HepG2 (cell line): ENCODE results near the gene MAST1. TPM values are rescaled to one million over a fixed set of nuclear protein-coding genes. Genes with fewer than 3 reads are reported as not detected.

ENCODE experiments used
- FIP1L1 ChIP-seq: fragments of 200-400 bp; formaldehyde crosslinking; IDR thresholded peaks from 2 replicates; pipeline ENCODE4 v1.6.1; 2018; ENCODE audit warnings: low read depth, mild to moderate bottlenecking, low read length, moderate library complexity, borderline replicate concordance; ENCODE audit not compliant: insufficient read depth
- HCFC1 ChIP-seq: fragments of 150-350 bp; IDR thresholded peaks from 2 replicates; pipeline ENCODE4 v1.6.1; 2014; ENCODE audit warnings: low read depth, low read length
- IRF9 ChIP-seq: sonication (generic); formaldehyde crosslinking; IDR thresholded peaks from 2 replicates; pipeline ENCODE4 v1.8.0; 2022; ENCODE audit warnings: missing genetic modification reagents, mild to moderate bottlenecking, borderline replicate concordance
- KIAA2018 ChIP-seq: sonication (generic); formaldehyde crosslinking; IDR thresholded peaks from 2 replicates; pipeline ENCODE4 v1.5.0; 2020; ENCODE audit warnings: mild to moderate bottlenecking, missing genetic modification reagents, borderline replicate concordance
- MEIS1 ChIP-seq: sonication (generic); formaldehyde crosslinking; IDR thresholded peaks from 2 replicates; pipeline ENCODE4 v1.9.0; 2021; ENCODE audit warnings: mild to moderate bottlenecking, missing genetic modification reagents, moderate library complexity, borderline replicate concordance
- MLXIP ChIP-seq: sonication (generic); formaldehyde crosslinking; IDR thresholded peaks from 2 replicates; pipeline ENCODE4 v1.9.0; 2021; ENCODE audit warnings: missing genetic modification reagents, borderline replicate concordance
- NFKB2 ChIP-seq: sonication (generic); formaldehyde crosslinking; IDR thresholded peaks from 2 replicates; pipeline ENCODE4 v1.4.0; 2020; ENCODE audit warnings: missing genetic modification reagents, borderline replicate concordance
- PTBP1 ChIP-seq: fragments of 200-400 bp; formaldehyde crosslinking; IDR thresholded peaks from 2 replicates; pipeline ENCODE4 v1.6.1; 2018; ENCODE audit warnings: low read length, low read depth; ENCODE audit not compliant: poor library complexity, severe bottlenecking
- RARG ChIP-seq: sonication (generic); formaldehyde crosslinking; IDR thresholded peaks from 2 replicates; pipeline ENCODE4 v1.4.0; 2020; ENCODE audit warnings: low read depth, mild to moderate bottlenecking, missing genetic modification reagents
- SSRP1 ChIP-seq: IDR thresholded peaks from 2 replicates; pipeline ENCODE4 v1.6.1; 2016; ENCODE audit warnings: control low read depth
- ZC3H13 ChIP-seq: sonication (generic); formaldehyde crosslinking; IDR thresholded peaks from 2 replicates; pipeline ENCODE4 v1.8.1; 2023; ENCODE audit warnings: mild to moderate bottlenecking, missing genetic modification reagents, moderate library complexity
- ZNF101 ChIP-seq: sonication (generic); formaldehyde crosslinking; IDR thresholded peaks from 2 replicates; pipeline ENCODE4 v1.4.0; 2020; ENCODE audit warnings: mild to moderate bottlenecking, low read depth, missing genetic modification reagents, borderline replicate concordance
- ZNF138 ChIP-seq: sonication (generic); formaldehyde crosslinking; IDR thresholded peaks from 2 replicates; pipeline ENCODE4 v1.5.0; 2020; ENCODE audit warnings: mild to moderate bottlenecking, low read depth, missing genetic modification reagents
- ZNF260 ChIP-seq: sonication (generic); formaldehyde crosslinking; IDR thresholded peaks from 2 replicates; pipeline ENCODE4 v1.4.0; 2020; ENCODE audit warnings: missing genetic modification reagents, low read depth, mild to moderate bottlenecking, borderline replicate concordance
- ZNF354B ChIP-seq: sonication (generic); formaldehyde crosslinking; IDR thresholded peaks from 2 replicates; pipeline ENCODE4 v1.8.0; 2022; ENCODE audit warnings: mild to moderate bottlenecking, missing genetic modification reagents
- polyA plus RNA-seq, 8 experiments: library from polyadenylated mRNA; depleted of rRNA in 3 of 8; stranded (reverse) in 7 of 8; unstranded in 1 of 8; fragments of >200 nt; fragmentation: Illumina TruSeq in 4 of 8; extraction: Trizol in 4 of 8; gene quantifications; 2 replicates each; pipeline versions ENCODE4 v1.2.1 to v1.2.3, GENCODE V29; 2011 to 2016; ENCODE audit warnings: low read depth in 4 of 8, missing spikeins in 1 of 8, mixed read lengths in 1 of 8; ENCODE audit not compliant: insufficient read depth in 1 of 8
- total RNA-seq, 5 experiments: library from RNA; depleted of rRNA; stranded (reverse); fragments of >200 nt; fragmentation: Illumina TruSeq; extraction: Trizol; gene quantifications; 2 replicates each; pipeline ENCODE4 v1.2.3, GENCODE V29; 2016; ENCODE audit warnings: low read depth in 1 of 5

Gene MAST1
- total and polyA plus RNA-seq, 2 of the 13 experiments (the other 11 are each of a cell fraction or from before 2014, with no cell fraction given), result 0.73 to 4.7 TPM

GRCh38 chr19:12806242-12807081 is 31.9 kb upstream of the MAST1 start, which contains the start of gene RNASEH2A (continued):
- TF ChIP-seq MLXIP (CRISPR knock-in tag) (peak; percentile 69; the same call in 1 of the 2 replicates), ZC3H13 (CRISPR knock-in tag) (peak; percentile 86; the same call in 1 of the 2 replicates), KIAA2018 (CRISPR knock-in tag) (0 out of 2 replicates have a peak, but pooled peaks have one; percentile 80), ZNF260 (no peak), MEIS1 (CRISPR knock-in tag) (0 out of 2 replicates have a peak, but pooled peaks have one; percentile 43), NFKB2 (peak; percentile 87; the same call in 1 of the 2 replicates), ZNF138 (peak; percentile 70; the same call in 1 of the 2 replicates), HCFC1 (peak; percentile 93), PTBP1 (no peak), RARG (peak; percentile 81; the same call in 1 of the 2 replicates), FIP1L1 (no peak), IRF9 (CRISPR knock-in tag) (peak; percentile 84; the same call in 1 of the 2 replicates), SSRP1 (CRISPR knock-in tag) (no peak), ZNF354B (CRISPR knock-in tag) (no peak), ZNF101 (CRISPR knock-in tag) (0 out of 2 replicates have a peak, but pooled peaks have one; percentile 68)
